Right ventricle myocardium inferior (tissue), 1 donor: ENCODE data around the gene GHR. TPM values are rescaled to one million over a fixed set of nuclear protein-coding genes. Genes with fewer than 3 reads are reported as not detected.

Experiments
- ATAC-seq: fragments of 200-7000 bp; cut with Tn5 transposase; one replicate; pipeline ENCODE4 v1.9.1; 2020; ENCODE audit warnings: mild to moderate bottlenecking, moderate library complexity
- DNase-seq: peaks from one replicate; pipeline ENCODE4 v3.0.0; 2021; ENCODE audit errors: missing footprints
- intact Hi-C: fragments of 100-400 bp; cut with DNase I; formaldehyde crosslinking; loops from one replicate; pipeline ENCODE4 v1.11.0; 2022
- total RNA-seq: library from RNA; stranded (reverse); fragmentation: NEBNext Ultra II Directional; extraction: Animal tissue kit (Norgen Biotek cat#: 25700); gene quantifications from one replicate; pipeline ENCODE4 v1.2.1, GENCODE V29; 2021
- donor health status: DM: no; HTN: yes; CAD: no; lungs with severe emphysema.

Gene GHR
- total RNA-seq, 1 donor from 2014 or later = 14.7 TPM

DNA sequence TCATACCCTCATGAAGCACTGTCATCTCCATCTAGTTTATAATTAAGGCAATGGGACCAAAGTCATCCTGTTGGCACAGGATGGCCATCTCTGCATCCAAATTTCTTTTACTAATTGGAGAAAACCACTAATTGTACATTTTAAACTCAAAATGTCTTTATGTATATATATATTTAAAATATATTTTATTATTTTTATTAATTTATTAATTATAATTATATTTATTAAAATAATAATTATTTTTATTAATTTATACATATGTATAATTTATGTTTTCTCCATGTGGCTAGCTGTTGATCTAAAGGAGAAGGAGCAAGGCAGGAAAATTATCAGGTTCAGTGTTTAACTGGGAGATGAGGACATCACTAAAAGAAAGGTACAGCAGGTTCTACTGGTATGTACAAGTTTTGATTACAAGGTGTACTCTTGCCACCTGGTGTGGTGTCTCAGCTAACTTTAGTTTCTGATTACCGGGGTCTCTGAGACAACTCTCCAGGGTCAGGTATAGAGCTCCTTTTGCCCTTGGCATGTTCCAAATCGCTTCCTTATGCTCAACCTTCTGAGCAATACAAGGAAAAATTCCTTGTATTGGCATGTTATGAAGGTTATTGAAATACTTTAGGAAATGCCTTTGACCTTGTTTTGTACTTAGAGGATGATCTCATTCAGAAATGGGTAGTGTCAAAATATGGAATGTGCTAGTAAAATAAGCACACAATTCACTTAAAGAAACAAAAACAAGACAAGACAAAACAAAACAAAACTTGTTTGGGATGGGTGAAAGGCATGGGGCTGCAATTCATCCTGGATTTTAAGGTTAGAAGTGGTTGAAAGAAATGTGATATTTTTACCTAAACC lies 79.6 kb downstream of the GHR start:
- DNase-seq (no peak), ATAC-seq (no peak)
- intact Hi-C loops = no loop called here

GRCh38 chr5:42506662-42507061 lies 83.4 kb downstream of the GHR start:
- ATAC-seq (no peak), DNase-seq (no peak)
- intact Hi-C loops = loop anchor here (5.0 kb wide), 1 partner anchor 84 kb away; the partner anchor contains the start of gene GHR

DNA sequence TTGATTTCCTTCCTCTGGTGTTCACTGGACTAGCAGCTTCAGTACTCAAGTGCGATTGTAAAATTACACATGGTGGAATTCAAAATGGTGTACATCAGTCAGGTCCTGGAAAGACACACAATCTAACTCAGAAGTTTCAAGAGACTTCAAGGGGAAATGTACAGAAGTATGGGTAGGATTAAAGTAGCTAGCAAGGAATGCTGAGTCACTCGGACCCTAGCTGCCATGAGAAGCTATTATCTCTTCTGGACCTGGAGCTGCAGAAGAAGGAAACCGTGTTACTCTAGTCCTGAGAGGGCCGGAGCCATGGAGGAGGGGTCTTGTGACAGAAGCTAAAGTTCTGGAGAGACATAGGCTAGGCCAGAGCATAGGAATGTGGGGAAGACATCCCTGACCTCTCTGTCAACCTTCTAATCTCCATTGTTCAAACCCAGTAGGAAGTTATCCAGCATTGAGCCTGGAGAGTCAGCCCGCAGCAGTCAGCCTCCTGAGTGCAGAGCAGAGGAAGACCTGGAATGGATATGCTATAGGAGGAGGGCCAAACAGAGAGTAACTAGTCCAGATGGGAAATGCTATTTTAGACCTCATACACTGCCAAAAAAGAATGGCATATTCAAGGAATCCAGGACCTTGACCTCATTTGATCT lies 84.3 kb downstream of the GHR start:
- peak; percentile 84 for ATAC-seq
- intact Hi-C loops = loop anchor here (5.0 kb wide), 1 partner anchor 85 kb away; the partner anchor contains the start of gene GHR

DNA sequence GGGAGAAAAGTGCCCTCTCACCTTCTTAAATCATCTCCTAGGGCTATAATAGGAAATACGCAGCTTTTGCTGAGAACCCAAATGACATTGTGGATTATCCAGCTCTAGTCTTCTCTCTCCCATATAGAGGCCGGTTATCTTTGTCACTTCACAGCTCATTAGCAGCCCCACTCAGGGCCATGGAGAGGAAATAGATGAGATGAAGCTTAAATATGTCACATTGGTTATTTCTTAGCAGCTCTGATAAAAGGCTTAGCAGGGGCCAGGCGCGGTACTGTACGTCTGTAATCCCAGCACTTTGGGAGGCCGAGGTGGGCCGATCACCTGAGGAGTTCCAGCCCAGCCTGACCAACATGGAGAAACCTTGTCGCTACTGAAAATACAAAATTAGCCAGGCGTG lies 90.0 kb downstream of the GHR start:
- no peak for DNase-seq
- ATAC-seq = no peak
- intact Hi-C loops = loop anchor here (5.0 to 10.0 kb wide), 2 partner anchors 69 to 142 kb away; no protein-coding TSS in a partner anchor

More for the DNA sequence above, 84.3 kb downstream of the GHR start:
- no peak for DNase-seq

- intact Hi-C loops = loop anchor here (5.0 to 10.0 kb wide), 2 partner anchors 68 to 140 kb away; no protein-coding TSS in a partner anchor
- no peak for ATAC-seq
These were observed 91.5 kb downstream of the GHR start for GRCh38 chr5:42514754-42515153.

DNA sequence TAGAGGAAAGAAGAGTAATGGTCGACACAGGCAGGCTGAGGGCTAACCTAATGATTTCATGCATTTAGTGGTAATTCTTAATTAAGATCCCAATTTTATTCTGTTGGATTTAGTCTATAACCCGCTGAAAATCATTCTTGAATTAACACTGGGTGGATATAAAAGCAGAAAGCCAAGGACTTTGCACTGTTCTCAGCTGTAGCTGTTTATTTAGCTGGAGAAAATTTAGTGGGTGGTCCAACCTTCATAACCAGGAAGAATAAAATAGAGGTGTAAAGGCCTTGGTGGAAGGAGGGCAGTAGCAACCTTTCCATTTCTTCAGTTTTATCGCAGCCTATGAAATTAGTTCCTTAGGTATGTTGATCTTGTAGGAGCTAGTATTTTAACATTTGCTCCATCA lies 92.3 kb downstream of the GHR start:
- intact Hi-C loops = loop anchor here (10.0 kb wide), 1 partner anchor 139 kb away; no protein-coding TSS in a partner anchor
- DNase-seq (no peak), ATAC-seq (no peak)

More at GRCh38 chr5:42514754-42515153, 91.5 kb downstream of the GHR start:
- no peak for DNase-seq

GRCh38 chr5:42516282-42517042 lies 93.2 kb downstream of the GHR start:
- intact Hi-C loops = loop anchor here (10.0 kb wide), 1 partner anchor 138 kb away; no protein-coding TSS in a partner anchor
- no peak for DNase-seq

GRCh38 chr5:42517164-42517563 lies 93.9 kb downstream of the GHR start:
- no peak for DNase-seq
- intact Hi-C loops = loop anchor here (10.0 kb wide), 1 partner anchor 138 kb away; no protein-coding TSS in a partner anchor
- ATAC-seq = no peak

More at GRCh38 chr5:42516282-42517042, 93.2 kb downstream of the GHR start:
- ATAC-seq = no peak

- intact Hi-C loops = loop anchor here (10.0 kb wide), 1 partner anchor 136 kb away; no protein-coding TSS in a partner anchor
- DNase-seq = no peak
- peak; percentile 70 for ATAC-seq
These were observed 95.5 kb downstream of the GHR start for GRCh38 chr5:42518595-42519221.

GRCh38 chr5:42520203-42520602 lies 97.0 kb downstream of the GHR start:
- DNase-seq (no peak), ATAC-seq (no peak)
- intact Hi-C loops = no loop called here

GRCh38 chr5:42520957-42521356 lies 97.7 kb downstream of the GHR start:
- intact Hi-C loops = no loop called here
- ATAC-seq (no peak), DNase-seq (no peak)

DNA sequence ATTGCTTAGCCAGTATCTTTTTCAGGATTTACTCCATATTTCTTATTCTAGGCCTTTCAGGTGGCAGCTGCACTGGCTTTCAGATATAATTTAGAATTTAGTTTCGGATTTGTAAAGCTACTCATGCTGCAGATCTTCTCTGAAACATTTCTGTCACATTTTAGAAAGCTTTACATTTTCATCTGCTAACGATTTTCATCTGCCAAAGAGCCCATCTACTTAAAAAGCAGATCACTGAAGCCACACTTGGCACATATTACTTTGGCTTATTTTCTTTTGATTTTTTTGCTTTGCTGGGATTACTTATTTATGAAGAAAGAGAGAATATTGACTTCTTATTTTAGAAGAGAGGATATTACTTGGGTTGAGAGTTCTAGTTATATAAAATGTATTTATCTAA lies 98.2 kb downstream of the GHR start:
- no peak for ATAC-seq
- DNase-seq = no peak
- intact Hi-C loops = no loop called here

DNA sequence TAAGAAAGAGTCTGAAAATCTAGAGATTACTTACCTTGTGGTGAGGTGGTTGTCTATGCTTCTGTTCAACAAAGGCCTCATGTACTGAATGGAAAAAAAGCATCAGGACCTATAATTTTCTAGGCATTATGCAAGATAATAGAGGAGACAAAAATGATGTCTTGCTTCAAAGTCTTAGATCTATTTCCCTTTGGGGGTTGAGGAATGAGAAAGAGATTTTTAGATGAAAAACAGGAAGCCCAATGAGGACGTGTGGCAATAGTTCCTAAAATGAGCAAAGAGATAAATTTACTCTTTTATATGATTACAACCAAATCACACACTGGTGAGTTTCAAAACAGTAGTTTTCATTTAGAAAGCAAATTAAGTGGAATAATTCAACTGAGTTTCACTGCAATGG lies 99.5 kb downstream of the GHR start:
- DNase-seq = no peak
- no peak for ATAC-seq
- intact Hi-C loops = no loop called here

- intact Hi-C loops = no loop called here
- no peak for DNase-seq
- ATAC-seq = no peak
These were observed 102.9 kb downstream of the GHR start for GRCh38 chr5:42526179-42526578.

DNA sequence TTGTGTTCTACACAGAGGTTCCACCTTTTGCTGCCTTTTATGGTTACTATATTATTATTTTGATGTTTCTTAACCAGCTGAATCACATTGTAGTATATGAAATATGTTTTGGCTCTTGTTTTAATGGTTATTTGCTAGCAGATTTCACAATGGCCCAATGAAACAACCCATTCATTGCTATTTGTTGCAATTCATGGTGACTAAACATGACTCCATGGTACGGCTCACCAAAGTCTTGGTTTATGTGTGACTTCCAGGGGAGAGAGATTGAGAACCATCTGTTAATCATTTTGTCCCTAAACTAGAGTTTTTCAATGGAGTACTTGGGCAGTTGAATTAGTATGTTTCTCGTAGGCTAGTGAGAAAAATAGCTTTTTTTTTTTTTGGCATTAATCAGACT lies 108.4 kb downstream of the GHR start:
- no peak for ATAC-seq
- no peak for DNase-seq

DNA sequence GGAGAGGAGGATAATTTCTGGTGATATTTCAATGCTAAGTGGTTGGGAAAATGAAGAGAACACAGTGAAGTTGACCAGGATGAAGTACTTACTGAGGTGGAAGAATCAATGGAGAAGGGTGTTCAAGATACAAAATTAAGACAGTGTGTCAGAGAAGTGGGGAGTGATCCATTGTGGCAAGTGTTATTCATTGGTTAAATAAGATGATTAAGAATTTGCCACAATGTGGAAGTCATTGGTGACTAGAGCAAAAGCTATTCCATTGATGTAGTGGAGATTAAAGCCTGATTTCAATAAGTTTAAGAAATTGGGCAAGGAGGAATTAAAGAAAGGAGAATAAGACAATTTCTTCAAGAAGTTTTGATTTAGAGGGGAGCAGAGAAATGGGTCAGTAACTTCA lies 118.9 kb downstream of the GHR start:
- intact Hi-C loops = no loop called here
- DNase-seq (no peak), ATAC-seq (no peak)

More for the DNA sequence above, 108.4 kb downstream of the GHR start:
- intact Hi-C loops = no loop called here

DNA sequence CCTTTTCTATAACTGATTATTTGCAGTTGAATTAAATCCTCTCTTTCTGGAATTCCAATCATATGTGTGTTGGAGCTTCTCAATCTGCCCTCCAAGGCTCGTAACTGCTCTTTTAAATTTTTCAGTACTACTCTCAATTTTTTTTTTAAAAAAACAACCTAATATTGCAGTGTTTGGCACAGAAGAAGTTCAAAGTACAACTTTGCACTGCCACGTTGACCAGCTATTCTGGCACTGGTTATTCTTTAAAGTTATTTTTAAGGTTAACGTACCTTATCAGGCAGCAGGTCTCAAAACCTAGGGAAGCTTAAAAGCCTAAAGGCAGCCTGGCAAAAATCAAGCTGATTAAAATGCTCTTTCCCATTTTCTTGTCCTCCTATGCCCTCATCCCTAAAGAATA lies 120.5 kb downstream of the GHR start:
- no peak for DNase-seq
- intact Hi-C loops = no loop called here
- ATAC-seq = no peak

GRCh38 chr5:42545038-42545437 lies 121.8 kb downstream of the GHR start:
- ATAC-seq = no peak
- no peak for DNase-seq
- intact Hi-C loops = no loop called here
